AG09319 (cell line): ENCODE results near the gene CRACDL.
"Not testable (repeated sequence)": the region's sequence is repeated elsewhere in the genome, so short reads cannot be mapped to it uniquely, and the experiment has no call there.

Experiments
- DNase-seq: peaks from one replicate; pipeline ENCODE4 v3.0.0-alpha.2; 2010; ENCODE audit warnings: low read depth; ENCODE audit errors: extremely low read depth
- TF ChIP-seq, protein P1 (sequence below): IDR thresholded peaks from 2 replicates; pipeline ENCODE4 v1.5.1; 2011; ENCODE audit warnings: low read depth, mild to moderate bottlenecking, inconsistent platforms, low read length, moderate library complexity

The CRACDL gene

DNA sequence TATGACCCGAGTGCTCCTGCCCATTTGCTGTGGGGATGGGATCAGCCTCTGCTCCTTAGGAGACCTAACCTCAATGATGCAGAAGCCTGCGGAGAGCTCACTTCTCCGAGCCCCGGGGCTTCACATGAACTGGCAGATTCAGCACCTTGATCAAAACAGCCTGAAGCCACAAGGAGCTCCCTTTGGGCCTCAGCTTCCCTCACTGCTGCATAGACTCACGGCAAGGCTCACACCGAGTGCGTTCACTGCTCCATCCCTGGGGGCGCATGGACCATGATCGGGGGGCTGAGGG, 33.0 kb downstream of the CRACDL start:
- TF ChIP-seq, protein P1, sequence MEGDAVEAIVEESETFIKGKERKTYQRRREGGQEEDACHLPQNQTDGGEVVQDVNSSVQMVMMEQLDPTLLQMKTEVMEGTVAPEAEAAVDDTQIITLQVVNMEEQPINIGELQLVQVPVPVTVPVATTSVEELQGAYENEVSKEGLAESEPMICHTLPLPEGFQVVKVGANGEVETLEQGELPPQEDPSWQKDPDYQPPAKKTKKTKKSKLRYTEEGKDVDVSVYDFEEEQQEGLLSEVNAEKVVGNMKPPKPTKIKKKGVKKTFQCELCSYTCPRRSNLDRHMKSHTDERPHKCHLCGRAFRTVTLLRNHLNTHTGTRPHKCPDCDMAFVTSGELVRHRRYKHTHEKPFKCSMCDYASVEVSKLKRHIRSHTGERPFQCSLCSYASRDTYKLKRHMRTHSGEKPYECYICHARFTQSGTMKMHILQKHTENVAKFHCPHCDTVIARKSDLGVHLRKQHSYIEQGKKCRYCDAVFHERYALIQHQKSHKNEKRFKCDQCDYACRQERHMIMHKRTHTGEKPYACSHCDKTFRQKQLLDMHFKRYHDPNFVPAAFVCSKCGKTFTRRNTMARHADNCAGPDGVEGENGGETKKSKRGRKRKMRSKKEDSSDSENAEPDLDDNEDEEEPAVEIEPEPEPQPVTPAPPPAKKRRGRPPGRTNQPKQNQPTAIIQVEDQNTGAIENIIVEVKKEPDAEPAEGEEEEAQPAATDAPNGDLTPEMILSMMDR, result no peak
- no peak for DNase-seq

GRCh38 chr2:98902209-98903063, 33.6 kb downstream of the CRACDL start:
- TF ChIP-seq, protein P1, result no peak
- DNase-seq, result no peak

GRCh38 chr2:98901702-98902101, 34.3 kb downstream of the CRACDL start:
- DNase-seq, result no peak
- TF ChIP-seq, protein P1, result no peak

DNA sequence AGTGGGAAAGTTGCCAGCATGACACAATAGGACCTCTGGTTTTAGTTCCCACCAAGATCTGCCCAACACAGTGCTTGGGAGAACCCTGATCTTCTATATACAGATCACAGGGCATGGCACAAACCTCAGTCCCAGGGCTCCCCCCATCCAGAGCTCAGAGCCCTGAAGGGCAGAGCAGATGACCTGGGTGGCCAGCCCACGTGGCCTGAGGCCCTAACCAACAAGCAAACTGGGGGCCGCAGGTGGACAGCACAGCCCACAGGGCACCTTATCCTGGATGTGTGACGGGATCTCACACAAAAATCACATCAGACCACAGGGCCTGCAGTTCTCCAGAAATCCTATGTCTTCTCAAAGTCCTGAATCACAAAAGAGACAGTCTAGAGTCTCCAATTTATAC, 34.7 kb downstream of the CRACDL start:
- DNase-seq, result no peak

DNA sequence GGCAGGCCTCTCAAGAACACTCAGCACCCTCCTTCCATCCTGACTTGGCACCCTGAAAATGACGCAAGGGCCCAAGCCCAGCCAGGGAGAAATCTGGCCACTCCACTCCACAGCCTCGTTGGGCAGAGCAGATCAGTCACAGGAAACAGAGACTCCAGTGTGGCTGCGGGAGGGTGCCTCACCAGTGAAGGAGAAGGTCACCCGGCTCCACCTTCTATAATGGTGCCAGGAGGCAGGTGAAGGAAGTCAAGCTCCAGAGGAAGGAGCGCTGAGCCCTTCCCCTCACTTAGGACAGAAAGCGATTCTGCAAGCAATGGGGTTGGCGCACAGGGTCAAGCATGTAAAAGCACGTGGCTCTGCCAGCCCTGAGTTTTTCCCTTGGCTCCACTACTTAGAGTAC, 35.3 kb downstream of the CRACDL start:
- TF ChIP-seq, protein P1, result no peak
- no peak for DNase-seq

More for the DNA sequence above, 34.7 kb downstream of the CRACDL start:
- TF ChIP-seq, protein P1, result no peak

DNA sequence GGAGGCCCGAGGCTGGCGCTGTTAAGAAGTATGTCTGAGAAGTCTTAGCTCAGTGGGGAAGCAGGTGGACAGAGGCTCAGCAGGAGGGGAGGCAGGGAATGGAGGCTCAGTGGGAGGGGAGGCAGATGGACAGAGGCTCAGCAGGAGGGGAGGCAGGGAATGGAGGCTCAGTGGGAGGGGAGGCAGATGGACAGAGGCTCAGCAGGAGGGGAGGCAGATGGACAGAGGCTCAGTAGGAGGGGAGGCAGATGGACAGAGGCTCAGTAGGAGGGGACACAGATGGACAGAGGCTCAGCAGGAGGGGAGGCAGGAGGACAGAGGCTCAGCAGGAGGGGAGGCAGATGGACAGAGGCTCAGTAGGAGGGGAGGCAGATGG, 36.3 kb downstream of the CRACDL start:
- not testable (repeated sequence) for DNase-seq

DNA sequence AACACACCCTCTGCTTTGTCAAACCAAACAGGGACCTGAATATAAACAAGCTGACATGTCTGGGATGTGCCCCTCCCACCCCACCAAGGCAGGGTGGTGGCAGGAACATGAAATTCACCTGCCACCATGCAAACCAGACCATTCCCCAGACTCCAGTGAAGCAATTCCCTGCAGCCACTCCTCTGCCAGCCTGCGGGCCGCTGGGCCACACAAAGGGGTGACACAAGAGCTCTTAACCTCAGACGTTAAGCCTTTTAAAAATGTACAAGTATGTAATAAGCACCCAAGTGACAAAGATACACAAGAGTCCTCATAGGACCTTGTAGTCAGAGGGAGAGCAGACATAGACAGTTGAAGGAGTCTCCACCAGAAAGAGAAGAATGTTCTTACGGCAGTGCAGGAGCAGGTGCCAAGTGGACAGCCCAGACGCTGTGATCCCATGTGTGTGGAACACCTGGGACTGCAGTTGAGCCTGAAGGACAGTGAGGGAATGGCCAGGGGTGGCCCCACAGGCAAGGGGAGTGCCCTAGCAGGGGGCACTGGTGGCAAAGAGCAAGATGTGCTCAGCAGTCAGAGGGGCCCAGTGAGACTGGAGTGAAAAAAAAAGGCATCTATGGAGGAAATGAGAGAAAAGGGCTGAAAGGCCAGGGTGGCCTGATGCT, 36.9 kb downstream of the CRACDL start:
- TF ChIP-seq, protein P1, result no peak
- DNase-seq, result no peak

DNA sequence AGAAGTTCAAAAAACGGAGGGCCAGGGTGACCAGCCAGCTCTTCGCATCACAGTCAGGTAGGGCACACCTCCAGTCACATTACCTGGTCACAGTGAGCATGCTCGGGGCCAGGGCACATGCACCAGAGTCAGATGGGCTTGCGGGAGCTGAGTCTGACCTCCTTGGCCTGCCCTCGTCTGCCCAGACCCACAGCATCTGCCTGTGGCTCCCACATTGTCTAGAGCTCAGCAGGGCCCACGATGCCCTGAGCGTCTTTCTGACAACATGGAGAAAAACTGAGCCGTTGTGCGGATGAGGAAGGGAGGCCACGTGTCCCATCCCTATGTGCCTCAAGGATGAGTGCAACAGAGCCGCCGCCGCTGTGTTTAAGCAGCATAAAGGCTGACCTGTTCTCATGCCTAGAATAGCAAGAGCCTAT, 37.6 kb downstream of the CRACDL start:
- TF ChIP-seq, protein P1, result no peak

More for the DNA sequence above, 37.6 kb downstream of the CRACDL start:
- DNase-seq, result no peak
